ENCODE results near the gene SNCB.

GRCh38 chr5:176679365-176680225 is 49.3 kb upstream of the SNCB start:
- TF ChIP-seq CTCF (IDR thresholded peaks at IDR 0.05; ENCODE audit: low read length), result no peak
- TF ChIP-seq EZH2 (optimal IDR thresholded peaks at IDR 0.05; ENCODE audit: low read depth, low read length), result no peak

All from MM.1S (cell line).